Activated CD4-positive, alpha-beta T cell treated with anti-CD3 and anti-CD28 coated beads for 36 hours (primary cell): ENCODE data around the gene TSPAN19. TPM values are rescaled to one million over a fixed set of nuclear protein-coding genes. Genes with fewer than 3 reads are reported as not detected.
"Not testable (repeated sequence)": the region's sequence is repeated elsewhere in the genome, so short reads cannot be mapped to it uniquely, and the experiment has no call there.

ENCODE experiments used
- ATAC-seq: fragments of 200-7000 bp; cut with Tn5 transposase; one replicate; pipeline ENCODE4 v1.10.0; 2021; ENCODE audit warnings: mild to moderate bottlenecking, moderate library complexity
- CTCF ChIA-PET: fragments of 350-600 bp; sonication (Branson Sonifier 250); formaldehyde crosslinking; loops from one replicate; lab custom pipeline; 2021; ENCODE audit warnings: antibody characterized with exemption; lab: Charles Lee
- POLR2A ChIA-PET: fragments of 350-600 bp; sonication (Branson Sonifier 250); formaldehyde crosslinking; loops from one replicate; lab custom pipeline; 2021; ENCODE audit warnings: antibody characterized with exemption, inconsistent platforms; lab: Charles Lee
- DNase-seq: peaks from one replicate; pipeline ENCODE4 v3.0.0-alpha.2; 2020
- H3K27ac Mint-ChIP-seq: one replicate; pipeline ENCODE4 v1.8.0; 2021; ENCODE audit warnings: mixed read lengths
- H3K27me3 Mint-ChIP-seq: one replicate; pipeline ENCODE4 v1.8.0; 2021; ENCODE audit warnings: mixed read lengths
- H3K36me3 Mint-ChIP-seq: one replicate; pipeline ENCODE4 v1.8.0; 2021; ENCODE audit warnings: low read depth, mixed read lengths
- H3K4me1 Mint-ChIP-seq: one replicate; pipeline ENCODE4 v1.8.0; 2021; ENCODE audit warnings: mixed read lengths
- H3K4me3 Mint-ChIP-seq: one replicate; pipeline ENCODE4 v1.8.0; 2021; ENCODE audit warnings: mild to moderate bottlenecking, moderate library complexity, mixed read lengths
- H3K9me3 Mint-ChIP-seq: one replicate; pipeline ENCODE4 v1.8.0; 2021; ENCODE audit warnings: low read depth, mixed read lengths
- intact Hi-C, 2 experiments: fragments of 100-400 bp; cut with DNase I in 1 of 2; cut with micrococcal nuclease in 1 of 2; formaldehyde crosslinking; loops; one replicate each; pipeline versions ENCODE4 v1.14.2 to v1.15.1; 2022 to 2024; cut with DNase I, micrococcal nuclease
- total RNA-seq, 2 experiments: library from RNA; stranded (reverse); gene quantifications; one replicate each; pipeline ENCODE4 v1.2.3, GENCODE V29; 2021

Gene TSPAN19
- total RNA-seq, 2 experiments from 2014 or later, result not detected

GRCh38 chr12:85036733-85037132 lies 656 bp upstream of the TSPAN19 start:
- Mint-ChIP-seq H3K9me3 (no peaks in the 10 kb centered on the region), H3K4me1 (peaks cover 5% of the 10 kb centered on the region), H3K27me3 (peaks cover 16% of the 10 kb centered on the region), H3K4me3 (peak overlapping the region; percentile 71), H3K36me3 (no peaks in the 10 kb centered on the region), H3K27ac (no peak overlapping the region)
- CTCF ChIA-PET, result interaction anchor here (0.9 kb wide), 1 partner anchor 884 kb away, joined by 3 read pairs; no protein-coding TSS in a partner anchor
- no peak for ATAC-seq
- POLR2A ChIA-PET, result no interaction called here
- no peak for DNase-seq
- intact Hi-C loops, result no loop called here

GRCh38 chr12:85029456-85029855 lies 6.6 kb downstream of the TSPAN19 start:
- ATAC-seq, result no peak
- DNase-seq, result no peak
- Mint-ChIP-seq H3K27ac (no peak overlapping the region), H3K4me3 (no peak overlapping the region), H3K9me3 (no peaks in the 10 kb centered on the region), H3K4me1 (no peaks in the 10 kb centered on the region), H3K27me3 (peaks cover 8% of the 10 kb centered on the region), H3K36me3 (no peaks in the 10 kb centered on the region)
- CTCF ChIA-PET, result interaction anchor here (0.6 to 4.8 kb wide), 12 partner anchors 11 to 188 kb away, joined by 3 to 75 read pairs (median 4); no protein-coding TSS in a partner anchor
- intact Hi-C loops, result loop anchor here (1.0 kb wide), 1 partner anchor 155 kb away; no protein-coding TSS in a partner anchor
- POLR2A ChIA-PET, result no interaction called here

- DNase-seq, result no peak
- ATAC-seq, result no peak
- no peak overlapping the region for H3K27ac Mint-ChIP-seq
- H3K4me1 Mint-ChIP-seq, result no peaks in the 10 kb centered on the region
- H3K27me3 Mint-ChIP-seq, result no peaks in the 10 kb centered on the region
- ChIA-PET CTCF (no interaction called here), POLR2A (no interaction called here)
- no peaks in the 10 kb centered on the region for H3K9me3 Mint-ChIP-seq
- H3K4me3 Mint-ChIP-seq, result no peak overlapping the region
- intact Hi-C loops, result no loop called here
- no peaks in the 10 kb centered on the region for H3K36me3 Mint-ChIP-seq
These were observed 18.0 kb downstream of the TSPAN19 start for GRCh38 chr12:85018098-85018497.

- CTCF ChIA-PET, result no interaction called here
These were observed 18.5 kb downstream of the TSPAN19 start for GRCh38 chr12:85017618-85018017.

GRCh38 chr12:85017133-85017532 lies 18.9 kb downstream of the TSPAN19 start:
- Mint-ChIP-seq H3K4me3 (no peak overlapping the region), H3K27me3 (no peaks in the 10 kb centered on the region), H3K36me3 (no peaks in the 10 kb centered on the region), H3K9me3 (no peaks in the 10 kb centered on the region), H3K27ac (no peak overlapping the region), H3K4me1 (no peaks in the 10 kb centered on the region)
- ATAC-seq (no peak), DNase-seq (no peak)
- intact Hi-C loops, result no loop called here
- ChIA-PET POLR2A (no interaction called here), CTCF (no interaction called here)

More at GRCh38 chr12:85017618-85018017, 18.5 kb downstream of the TSPAN19 start:
- DNase-seq (no peak), ATAC-seq (no peak)
- Mint-ChIP-seq H3K27ac (no peak overlapping the region), H3K9me3 (no peaks in the 10 kb centered on the region), H3K4me1 (no peaks in the 10 kb centered on the region), H3K4me3 (no peak overlapping the region), H3K36me3 (no peaks in the 10 kb centered on the region), H3K27me3 (no peaks in the 10 kb centered on the region)
- intact Hi-C loops, result no loop called here
- POLR2A ChIA-PET, result no interaction called here

GRCh38 chr12:85016413-85016812 lies 19.7 kb downstream of the TSPAN19 start:
- no peak for ATAC-seq
- CTCF ChIA-PET, result no interaction called here
- no peak overlapping the region for H3K4me3 Mint-ChIP-seq

GRCh38 chr12:85007836-85008235 lies 28.2 kb downstream of the TSPAN19 start:
- Mint-ChIP-seq H3K27me3 (no peaks in the 10 kb centered on the region), H3K36me3 (no peaks in the 10 kb centered on the region), H3K27ac (no peak overlapping the region), H3K4me3 (no peak overlapping the region), H3K9me3 (no peaks in the 10 kb centered on the region), H3K4me1 (no peaks in the 10 kb centered on the region)
- DNase-seq (no peak), ATAC-seq (no peak)
- ChIA-PET POLR2A (no interaction called here), CTCF (no interaction called here)
- intact Hi-C loops, result no loop called here

More at GRCh38 chr12:85016413-85016812, 19.7 kb downstream of the TSPAN19 start:
- Mint-ChIP-seq H3K36me3 (no peaks in the 10 kb centered on the region), H3K4me1 (no peaks in the 10 kb centered on the region), H3K27ac (no peak overlapping the region), H3K27me3 (no peaks in the 10 kb centered on the region), H3K9me3 (no peaks in the 10 kb centered on the region)
- POLR2A ChIA-PET, result no interaction called here
- intact Hi-C loops, result no loop called here
- no peak for DNase-seq

GRCh38 chr12:85006206-85006605 lies 29.9 kb downstream of the TSPAN19 start:
- intact Hi-C loops, result no loop called here
- ChIA-PET CTCF (interaction anchor here (1.3 kb wide), 1 partner anchor 9 kb away, joined by 3 read pairs; no protein-coding TSS in a partner anchor), POLR2A (no interaction called here)
- DNase-seq (no peak), ATAC-seq (no peak)
- Mint-ChIP-seq H3K4me3 (no peak overlapping the region), H3K27me3 (no peaks in the 10 kb centered on the region), H3K27ac (no peak overlapping the region), H3K9me3 (no peaks in the 10 kb centered on the region), H3K4me1 (no peaks in the 10 kb centered on the region), H3K36me3 (no peaks in the 10 kb centered on the region)

- DNase-seq (no peak), ATAC-seq (no peak)
- ChIA-PET POLR2A (no interaction called here), CTCF (interaction anchor here (0.7 to 1.3 kb wide), 2 partner anchors 8 to 851 kb away, joined by 3 read pairs; no protein-coding TSS in a partner anchor)
- Mint-ChIP-seq H3K27ac (no peak overlapping the region), H3K4me3 (no peak overlapping the region), H3K27me3 (no peaks in the 10 kb centered on the region), H3K4me1 (no peaks in the 10 kb centered on the region), H3K9me3 (no peaks in the 10 kb centered on the region), H3K36me3 (no peaks in the 10 kb centered on the region)
- intact Hi-C loops, result no loop called here
These were observed 30.5 kb downstream of the TSPAN19 start for GRCh38 chr12:85005615-85006014.

- H3K4me1 Mint-ChIP-seq, intact Hi-C loops, H3K27ac Mint-ChIP-seq, DNase-seq, H3K9me3 Mint-ChIP-seq, H3K4me3 Mint-ChIP-seq, H3K27me3 Mint-ChIP-seq, ATAC-seq, H3K36me3 Mint-ChIP-seq, POLR2A ChIA-PET: not testable (repeated sequence)
- CTCF ChIA-PET, result interaction anchor here (0.7 to 1.3 kb wide), 2 partner anchors 8 to 852 kb away, joined by 3 read pairs; no protein-coding TSS in a partner anchor
These were observed 31.0 kb downstream of the TSPAN19 start for GRCh38 chr12:85005047-85005446.

GRCh38 chr12:85004204-85004603 lies 31.9 kb downstream of the TSPAN19 start:
- POLR2A ChIA-PET, result no interaction called here
- no peaks in the 10 kb centered on the region for H3K4me1 Mint-ChIP-seq
- H3K4me3 Mint-ChIP-seq, result no peak overlapping the region
- no peak for DNase-seq
- intact Hi-C loops, result no loop called here
- H3K9me3 Mint-ChIP-seq, result no peaks in the 10 kb centered on the region
- no peak overlapping the region for H3K27ac Mint-ChIP-seq
- no peaks in the 10 kb centered on the region for H3K27me3 Mint-ChIP-seq
- CTCF ChIA-PET, result no interaction called here
- no peaks in the 10 kb centered on the region for H3K36me3 Mint-ChIP-seq
- no peak for ATAC-seq

GRCh38 chr12:85002778-85003296 lies 33.2 kb downstream of the TSPAN19 start:
- DNase-seq, result no peak
- Mint-ChIP-seq H3K4me1 (no peaks in the 10 kb centered on the region), H3K9me3 (no peaks in the 10 kb centered on the region), H3K4me3 (no peak overlapping the region), H3K36me3 (no peaks in the 10 kb centered on the region), H3K27me3 (no peaks in the 10 kb centered on the region), H3K27ac (no peak overlapping the region)
- intact Hi-C loops, result no loop called here
- ATAC-seq, result no peak
- ChIA-PET CTCF (interaction anchor here (0.6 kb wide), 1 partner anchor 337 kb away, joined by 3 read pairs; no protein-coding TSS in a partner anchor), POLR2A (no interaction called here)
